GM21723 (cell line): ENCODE results near the gene PGRMC1.
"Not testable (repeated sequence)": the region's sequence is repeated elsewhere in the genome, so short reads cannot be mapped to it uniquely, and the experiment has no call there.

Experiments used
- ATAC-seq: cut with Tn5 transposase; IDR thresholded peaks from one replicate; pipeline ENCODE4 v1.9.1; 2021; ENCODE audit warnings: mild to moderate bottlenecking, moderate library complexity; ENCODE audit not compliant: unreplicated experiment

PGRMC1 gene

DNA sequence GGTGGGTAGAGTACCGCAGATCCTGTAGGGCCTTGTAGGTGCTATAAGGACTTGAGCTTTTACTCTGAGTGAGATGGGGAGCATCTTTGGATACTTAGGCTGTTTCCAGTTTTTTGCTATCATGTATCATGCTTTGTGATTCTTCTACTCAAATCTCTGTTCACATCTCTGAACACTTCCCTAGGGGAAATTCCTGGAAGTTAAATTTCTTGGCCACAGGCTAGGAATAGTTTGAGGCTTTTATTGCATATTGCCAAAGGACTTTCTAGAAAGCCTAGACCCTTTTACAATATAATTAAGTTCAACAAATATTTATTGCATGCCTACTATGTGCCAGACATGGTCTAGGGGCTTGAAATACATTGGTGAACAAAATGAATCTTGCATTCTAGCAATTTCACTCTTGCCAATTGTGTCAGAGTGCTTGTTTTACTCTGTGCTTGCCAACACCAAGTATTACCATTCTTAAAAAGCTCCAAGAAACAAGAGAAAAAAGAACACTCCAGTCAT is 4.1 kb upstream of the PGRMC1 start:
- ATAC-seq = no peak

DNA sequence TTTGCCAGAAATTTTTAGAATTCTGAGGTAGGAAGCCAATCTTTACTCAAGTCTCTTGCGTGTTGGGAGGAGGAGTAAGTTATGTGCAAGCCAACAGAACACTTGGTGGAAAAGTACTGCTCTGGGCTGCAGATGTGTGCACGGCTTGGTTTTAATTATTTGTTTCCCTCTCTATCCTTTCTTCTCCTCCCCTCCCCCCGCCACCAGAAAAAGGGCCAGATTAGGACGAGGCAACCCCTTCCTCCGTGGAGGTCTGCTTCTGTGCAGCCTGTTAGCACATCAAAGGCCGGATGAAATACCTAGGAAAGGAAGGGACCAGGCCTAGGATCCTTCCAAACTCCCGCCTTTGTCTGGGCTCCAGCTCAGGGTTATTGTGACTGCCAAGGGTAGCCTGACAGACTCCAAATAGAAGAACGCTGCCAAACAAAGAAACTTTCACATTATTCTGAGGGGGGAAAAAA is 1.0 kb upstream of the PGRMC1 start:
- no peak for ATAC-seq

DNA sequence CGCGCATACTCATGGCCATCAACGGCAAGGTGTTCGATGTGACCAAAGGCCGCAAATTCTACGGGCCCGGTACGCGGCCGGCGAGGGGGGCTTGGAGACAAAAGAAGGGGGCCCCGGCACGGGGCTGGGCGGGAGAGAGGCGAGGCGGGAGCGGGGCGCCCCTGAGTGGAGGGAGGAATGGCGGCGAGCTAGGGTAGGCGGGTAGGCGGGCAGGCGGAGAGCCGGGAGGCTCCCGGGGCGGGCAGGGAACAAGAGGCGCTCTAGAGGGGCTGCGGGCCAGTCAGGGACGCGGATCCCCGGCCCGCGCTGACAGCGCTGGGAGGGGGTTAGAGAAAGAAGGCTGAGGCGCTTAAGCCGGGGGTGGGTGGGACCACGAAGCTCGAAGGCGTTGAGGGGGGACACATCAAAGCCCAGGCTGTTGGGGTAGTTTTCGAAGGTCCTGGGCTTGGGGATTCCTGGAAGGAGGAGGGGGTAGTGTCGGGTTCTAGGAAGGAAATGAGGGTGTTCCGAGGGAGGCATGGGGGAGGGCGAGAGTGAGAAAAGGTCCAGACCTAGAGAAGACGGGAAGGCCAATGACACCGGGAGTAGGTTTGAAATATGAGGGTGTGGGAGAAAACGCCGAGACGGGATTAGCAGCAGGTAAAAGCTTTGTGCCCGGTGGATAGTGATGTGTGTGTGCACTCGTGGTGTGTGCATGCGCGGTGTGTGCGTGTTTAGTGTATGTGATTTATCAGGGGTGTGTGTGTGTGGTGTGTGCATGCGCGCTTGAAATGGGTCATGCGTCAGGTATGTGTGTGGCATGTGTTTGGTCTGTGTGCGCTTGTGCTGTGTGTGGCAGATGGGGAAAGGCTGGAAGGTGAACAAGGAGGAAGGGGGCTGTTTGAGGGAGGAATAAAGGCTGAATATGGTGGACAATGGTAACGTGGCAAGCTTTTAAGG is 807 bp downstream of the PGRMC1 start:
- peak; percentile 28 for ATAC-seq

DNA sequence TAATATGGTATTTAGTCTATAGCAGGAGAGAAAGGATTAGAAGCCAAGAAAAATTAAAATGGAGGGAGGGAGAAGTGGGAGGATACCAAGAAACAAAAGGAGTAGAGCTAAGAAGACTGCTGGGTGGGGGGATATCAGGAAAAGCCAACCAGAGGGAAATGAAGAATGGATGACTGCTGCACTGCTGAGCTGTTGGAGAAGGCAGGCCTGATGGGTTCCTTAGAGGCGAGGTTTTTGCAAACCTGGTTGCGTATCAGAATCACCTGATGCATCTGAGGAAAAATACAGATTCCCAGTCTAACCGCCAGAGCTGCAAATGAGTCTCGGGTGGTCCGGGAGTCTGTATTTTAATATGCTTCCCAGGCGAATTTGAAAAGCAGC is 1.5 kb downstream of the PGRMC1 start:
- ATAC-seq = no peak

DNA sequence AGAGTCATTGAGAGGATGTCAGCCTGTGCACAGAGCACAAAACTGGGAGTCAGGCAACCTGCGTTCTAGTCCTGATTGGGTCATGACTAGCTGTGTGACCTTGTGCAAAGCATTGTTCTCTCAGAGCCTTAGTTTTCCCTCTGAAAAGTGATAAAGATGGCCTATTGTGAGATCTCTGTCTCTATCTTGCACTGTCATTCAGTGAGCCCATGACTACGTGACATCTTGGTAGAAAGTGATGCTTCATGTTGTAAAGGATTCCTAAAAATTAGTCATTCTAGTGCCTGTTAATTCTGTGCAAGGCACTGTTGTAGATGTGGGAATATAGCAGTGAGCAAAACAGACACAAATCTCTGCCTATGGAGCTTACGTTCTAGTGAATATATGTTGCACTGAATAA is 2.5 kb downstream of the PGRMC1 start:
- no peak for ATAC-seq

DNA sequence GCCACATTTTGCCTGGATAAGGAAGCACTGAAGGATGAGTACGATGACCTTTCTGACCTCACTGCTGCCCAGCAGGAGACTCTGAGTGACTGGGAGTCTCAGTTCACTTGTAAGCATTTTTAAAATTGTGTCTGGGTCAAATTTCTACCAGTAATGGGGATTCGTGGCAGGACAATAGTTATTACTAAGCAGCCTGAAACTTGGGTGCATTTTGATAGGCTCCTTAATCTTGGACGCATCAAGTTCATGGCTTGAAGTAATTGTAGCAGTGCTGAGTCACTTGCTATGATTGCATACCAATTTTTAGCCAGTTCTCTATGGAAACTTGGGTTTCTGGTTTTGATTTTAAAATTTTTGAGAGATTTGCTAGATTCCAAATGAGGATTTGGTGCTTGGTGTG is 4.3 kb downstream of the PGRMC1 start:
- no peak for ATAC-seq

DNA sequence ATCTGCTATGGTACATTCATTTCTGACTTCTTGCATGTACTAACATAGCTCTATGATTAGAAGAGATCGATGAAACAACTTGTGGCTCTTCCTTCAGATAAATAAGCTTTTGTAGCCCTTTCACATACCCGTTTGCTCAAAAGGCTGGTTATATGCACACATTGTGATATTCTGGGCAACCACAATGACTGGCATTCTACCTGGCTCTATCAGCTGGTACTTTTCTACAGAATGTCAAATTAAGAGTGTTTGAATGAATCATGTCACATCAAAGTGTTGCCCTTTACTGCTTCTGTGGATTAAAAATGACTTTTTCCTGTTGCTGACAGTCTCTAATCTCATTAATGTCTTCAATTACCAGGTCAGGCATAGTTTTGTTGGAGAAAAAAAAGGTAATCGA is 11.6 kb downstream of the PGRMC1 start:
- ATAC-seq = no peak

DNA sequence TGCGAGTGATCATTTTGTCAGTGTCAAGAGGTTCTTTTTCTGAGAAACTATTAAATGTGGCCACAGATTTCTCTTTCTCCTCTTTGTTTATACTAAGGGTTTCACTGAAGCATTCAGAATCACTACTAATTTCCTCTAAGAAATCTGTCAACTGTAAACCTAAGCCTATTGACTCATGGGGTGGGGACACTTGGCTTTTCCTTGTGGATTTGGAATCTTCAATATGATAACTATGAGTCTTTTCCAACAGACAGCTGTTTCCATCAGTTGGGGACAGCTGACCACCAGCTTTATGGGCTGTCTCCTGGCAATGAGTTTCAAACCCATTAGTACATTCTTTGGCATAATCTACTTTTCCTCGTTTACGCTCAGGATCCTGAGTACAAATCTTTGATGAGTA is 13.8 kb downstream of the PGRMC1 start:
- ATAC-seq = no peak

DNA sequence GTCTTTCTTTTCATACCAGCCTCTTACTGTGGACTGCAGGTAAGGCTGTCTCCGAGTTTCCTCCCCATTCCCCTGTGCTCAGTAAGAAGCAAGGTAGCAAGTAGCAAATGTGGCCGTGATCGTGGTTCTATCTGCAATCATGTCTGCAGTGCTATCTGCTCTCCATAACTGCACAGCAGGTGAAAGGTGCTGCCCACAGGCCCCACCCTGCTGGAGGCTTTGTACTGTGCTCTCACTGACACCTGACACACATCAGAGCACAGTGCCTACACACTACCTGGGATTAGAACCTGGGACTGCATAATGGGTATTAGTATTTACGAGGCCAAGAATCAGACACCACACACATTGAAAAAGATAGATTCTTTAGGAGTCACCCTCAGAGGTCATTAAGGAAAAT is 15.3 kb downstream of the PGRMC1 start:
- ATAC-seq = no peak

DNA sequence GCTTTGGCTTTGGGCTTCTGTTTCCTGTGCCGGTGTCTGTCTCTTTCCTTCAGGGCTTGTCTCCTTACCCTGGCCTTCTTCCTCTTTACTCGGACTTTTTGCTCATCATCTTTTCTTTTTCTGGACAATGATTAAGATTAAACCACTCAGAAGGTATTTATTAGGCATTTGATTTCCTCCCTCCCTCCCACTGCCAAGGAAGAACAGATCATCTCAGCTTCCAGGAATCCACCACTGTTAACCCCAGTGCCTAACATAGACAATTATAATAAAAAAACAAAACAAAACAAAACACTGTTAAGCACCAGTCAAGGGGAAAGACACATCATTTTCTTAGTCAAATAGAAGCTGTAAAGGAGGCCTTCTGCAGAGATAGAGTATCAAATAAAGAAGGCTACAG is 16.6 kb downstream of the PGRMC1 start:
- ATAC-seq = no peak

DNA sequence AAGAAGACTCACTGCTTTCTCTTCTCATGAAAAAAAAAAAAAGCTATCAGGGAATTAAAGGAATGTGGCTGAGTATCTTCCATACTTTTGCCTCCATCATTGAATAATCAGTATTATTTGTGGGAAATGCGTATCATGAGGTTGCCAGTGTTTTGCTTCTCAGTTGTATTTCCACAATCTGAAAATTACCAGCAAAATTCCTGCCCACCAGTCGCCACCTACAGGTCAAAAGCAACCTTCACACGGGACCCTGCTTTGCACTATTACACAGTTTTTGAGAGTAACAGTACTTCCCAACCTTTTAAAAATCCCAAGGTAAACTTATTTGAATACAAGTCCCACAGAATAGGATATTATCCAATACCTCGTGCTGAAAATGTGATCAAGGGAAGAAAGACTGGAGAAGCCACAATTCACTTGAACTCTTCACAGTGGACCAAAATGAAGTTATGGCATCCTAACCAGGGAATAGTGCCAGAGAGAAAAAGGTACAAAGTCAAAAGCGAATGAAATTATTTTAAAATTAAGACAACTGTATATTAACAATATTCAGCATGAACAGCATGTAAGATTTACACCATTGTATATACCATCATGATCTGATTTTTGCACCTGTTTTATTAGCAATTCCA is 30.4 kb downstream of the PGRMC1 start:
- ATAC-seq = peak; percentile 68

DNA sequence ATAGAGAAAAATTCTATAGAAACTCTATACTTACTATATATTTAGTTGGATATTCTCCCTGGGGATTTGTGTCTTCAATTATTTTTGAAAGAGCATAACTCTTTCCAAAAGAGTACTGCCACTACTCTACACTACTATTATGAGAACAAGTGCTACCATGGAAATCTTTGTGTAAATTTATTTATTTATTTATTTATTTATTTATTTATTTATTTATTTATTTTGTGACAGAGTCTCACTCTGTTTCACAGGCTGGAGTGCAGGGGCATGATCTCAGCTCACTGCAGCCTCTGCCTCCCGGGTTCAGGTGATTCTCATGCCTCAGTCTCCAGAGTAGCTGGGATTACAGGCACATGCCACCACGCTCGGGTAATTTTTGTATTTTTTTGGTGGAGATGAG is 31.0 kb downstream of the PGRMC1 start:
- ATAC-seq = not testable (repeated sequence)

DNA sequence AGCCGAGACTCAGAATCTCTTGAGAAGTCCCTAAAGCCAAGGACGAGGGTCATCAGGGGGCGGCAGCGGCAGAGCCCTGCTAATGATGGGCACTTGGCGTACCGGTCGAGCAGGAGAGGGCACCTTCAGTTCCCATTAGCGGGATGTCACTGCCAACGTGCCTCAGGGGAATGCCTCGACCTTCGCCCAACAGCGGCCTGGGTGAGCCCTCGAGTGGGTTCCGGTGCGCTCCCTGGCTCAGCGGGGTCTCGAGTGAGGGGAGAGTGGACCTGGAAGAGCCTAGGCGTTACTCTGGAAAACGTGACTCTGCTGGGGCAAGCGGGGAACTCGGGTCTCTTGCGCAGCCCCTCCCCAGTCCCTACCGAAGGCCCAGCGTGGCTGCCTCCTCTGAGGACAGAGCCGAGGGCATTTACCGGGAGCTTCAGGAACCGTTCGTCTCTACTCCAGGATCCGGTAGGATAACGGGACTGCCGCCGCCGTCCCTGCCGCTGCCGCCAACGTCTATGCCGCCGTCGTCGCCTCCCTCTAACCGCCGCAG is 36.9 kb downstream of the PGRMC1 start:
- ATAC-seq = no peak

DNA sequence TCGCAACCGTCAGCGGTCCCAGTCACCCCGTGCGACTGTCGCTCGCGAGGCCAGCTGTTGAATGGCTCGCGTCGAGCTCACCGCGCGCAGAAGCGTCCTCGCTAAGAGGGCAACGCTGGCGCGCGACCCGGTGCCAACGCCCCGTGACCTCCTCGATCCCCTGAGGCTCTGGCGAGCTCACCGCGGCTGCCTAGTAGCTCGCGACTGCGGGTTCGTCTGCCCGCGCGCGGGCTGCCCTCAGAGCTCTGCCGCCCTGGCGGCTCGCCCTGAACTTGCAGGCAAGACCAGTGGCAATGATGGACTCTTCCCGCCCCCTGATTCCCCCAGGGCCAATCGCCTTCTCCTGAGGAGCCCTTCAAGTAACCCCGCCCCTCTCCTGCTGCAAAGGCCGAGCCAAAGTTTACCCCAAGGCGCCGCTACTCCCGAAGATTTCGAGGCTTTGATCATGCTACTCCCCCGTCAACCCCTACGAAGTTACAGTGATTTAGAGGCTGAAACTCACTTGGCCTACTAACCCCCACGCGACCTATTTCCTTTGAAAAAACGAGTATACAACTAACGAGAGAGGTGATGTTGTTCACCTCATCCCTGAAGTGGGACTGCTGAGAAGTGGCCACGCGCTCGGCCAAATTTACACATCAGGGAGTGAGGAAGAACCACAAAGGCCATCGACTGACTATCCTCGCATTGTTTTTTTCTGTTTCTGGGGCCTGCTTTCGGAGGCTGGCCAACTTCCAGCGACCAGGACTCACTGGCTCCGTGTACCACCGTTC is 37.5 kb downstream of the PGRMC1 start:
- ATAC-seq = no peak

DNA sequence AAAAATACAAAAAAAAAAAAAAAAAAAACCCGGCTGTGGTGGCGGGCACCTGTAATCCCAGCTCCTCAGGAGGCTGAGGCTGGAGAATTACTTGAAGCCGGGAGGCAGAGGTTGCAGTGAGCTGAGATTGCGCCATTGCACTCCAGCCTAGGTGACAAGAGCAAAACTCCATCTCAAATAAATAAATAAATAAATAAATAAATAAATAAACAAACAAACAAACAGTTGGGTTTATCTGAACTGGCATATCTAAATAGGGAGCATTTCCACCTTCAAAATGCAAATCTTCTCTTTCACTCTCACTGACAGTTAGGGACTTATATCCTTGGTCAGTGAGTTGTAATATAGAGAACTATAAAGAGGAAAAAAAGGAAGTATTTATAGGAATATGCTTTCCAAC is 46.3 kb downstream of the PGRMC1 start:
- ATAC-seq = not testable (repeated sequence)

DNA sequence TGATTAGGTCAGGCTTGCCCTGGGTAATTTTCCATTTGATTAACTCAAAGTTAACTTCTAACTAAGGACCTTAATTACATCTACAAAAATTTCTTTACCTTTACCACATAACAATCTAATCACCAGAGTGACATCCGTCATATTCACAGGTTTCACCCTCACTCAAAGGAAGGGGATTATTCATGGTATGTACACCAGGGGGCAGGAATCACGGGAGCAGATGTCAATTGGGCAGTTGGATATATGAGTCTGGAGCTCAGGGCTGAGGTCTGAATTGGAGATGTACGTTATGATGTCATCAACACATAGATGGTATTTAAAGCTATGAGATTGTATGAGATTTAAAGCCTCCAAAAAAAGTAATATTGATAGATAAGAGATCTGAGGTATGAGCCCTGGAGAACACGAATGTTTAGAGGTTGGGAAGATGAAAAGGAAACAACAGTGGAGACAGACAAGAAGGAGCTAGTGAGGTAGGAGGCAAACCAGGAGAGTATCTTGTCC is 52.9 kb downstream of the PGRMC1 start:
- ATAC-seq = no peak

DNA sequence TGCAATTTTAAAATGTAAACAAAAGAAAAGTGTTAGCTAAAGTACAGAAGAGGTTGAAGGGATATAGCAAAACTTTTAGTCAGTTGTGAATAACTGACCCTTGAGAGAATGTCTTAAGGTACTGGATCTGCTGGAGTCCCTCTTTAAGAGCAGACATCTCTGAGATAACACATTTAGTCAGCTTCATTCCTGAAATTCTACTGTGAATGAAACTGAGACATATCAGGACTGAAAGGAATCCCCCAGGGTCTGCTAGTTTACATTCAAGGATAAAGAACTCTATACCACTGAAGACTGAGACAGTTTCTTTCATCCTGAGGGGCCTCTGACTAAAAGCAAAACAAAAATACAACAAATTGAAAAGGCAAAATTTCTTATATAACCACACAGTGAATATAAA is 54.4 kb downstream of the PGRMC1 start:
- ATAC-seq = no peak

DNA sequence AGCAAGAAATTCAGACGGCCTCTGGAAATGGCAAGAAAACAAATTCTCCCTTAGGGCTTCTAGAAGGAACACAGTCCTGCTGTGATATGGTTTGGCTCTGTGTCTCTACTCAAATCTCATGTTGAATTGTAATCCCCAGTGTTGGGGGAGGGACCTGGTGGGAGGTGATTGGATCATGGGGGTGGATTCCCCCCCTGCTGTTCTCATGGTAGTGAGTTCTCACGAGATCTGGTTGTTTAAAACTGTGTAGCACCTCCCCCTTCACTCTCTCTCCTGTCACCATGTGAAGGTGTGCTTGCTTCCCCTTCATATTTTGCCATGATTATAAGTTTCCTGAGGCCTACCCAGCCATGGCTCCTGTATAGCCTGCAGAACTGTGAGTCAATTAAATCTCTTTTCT is 55.2 kb downstream of the PGRMC1 start:
- ATAC-seq = not testable (repeated sequence)

DNA sequence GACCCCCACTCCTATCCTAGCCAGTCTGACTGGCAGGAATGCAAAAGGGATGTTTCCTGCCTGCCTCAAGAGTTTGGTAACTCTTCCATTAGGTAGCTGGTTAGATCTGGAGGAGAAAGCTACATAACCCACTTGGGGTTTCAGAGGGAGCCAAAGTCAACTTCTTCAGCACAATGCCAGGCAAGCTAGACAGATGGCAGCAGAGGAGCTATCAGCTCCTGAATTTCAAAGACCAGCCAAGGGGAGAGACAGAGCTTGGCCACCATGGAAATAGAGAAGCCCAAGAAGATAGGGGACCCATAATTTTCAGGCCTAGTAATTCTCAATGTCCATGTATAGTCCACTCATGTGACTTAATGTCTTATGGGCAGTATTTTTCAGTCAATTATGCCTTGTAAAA is 56.4 kb downstream of the PGRMC1 start:
- no peak for ATAC-seq
